Subcutaneous abdominal adipose tissue (tissue), 5 donors: ENCODE measurements around the gene VWA5A.

Experiments used
- H3K27ac ChIP-seq: one replicate; pipeline ENCODE4 v1.7.0; 2013; ENCODE audit warnings: low read depth, mild to moderate bottlenecking, inconsistent platforms, low read length, moderate library complexity
- H3K27me3 ChIP-seq, 5 donors: one replicate each; pipeline ENCODE4 v1.7.0; 2013; ENCODE audit warnings: low read length in 5 of 5, inconsistent platforms in 1 of 5; ENCODE audit not compliant: control insufficient read depth in 5 of 5, insufficient read depth in 4 of 5
- H3K36me3 ChIP-seq, 5 donors: one replicate each; pipeline ENCODE4 v1.7.0; 2013; ENCODE audit warnings: low read length in 5 of 5; ENCODE audit not compliant: control insufficient read depth in 5 of 5, insufficient read depth in 5 of 5
- H3K4me1 ChIP-seq, 5 donors: one replicate each; pipeline ENCODE4 v1.7.0; 2013; ENCODE audit warnings: low read length in 5 of 5, mild to moderate bottlenecking in 3 of 5, moderate library complexity in 1 of 5; ENCODE audit not compliant: control insufficient read depth in 5 of 5, insufficient read depth in 5 of 5
- H3K4me3 ChIP-seq, 5 donors: one replicate each; pipeline ENCODE4 v1.7.0; 2013; ENCODE audit warnings: low read length in 5 of 5, low read depth in 1 of 5
- H3K9ac ChIP-seq, 5 donors: one replicate each; pipeline ENCODE4 v1.7.0; 2013; ENCODE audit warnings: low read length in 5 of 5, mild to moderate bottlenecking in 4 of 5, moderate library complexity in 3 of 5
- H3K9me3 ChIP-seq, 5 donors: one replicate each; pipeline ENCODE4 v1.7.0; 2013; ENCODE audit warnings: low read length in 5 of 5; ENCODE audit not compliant: control insufficient read depth in 5 of 5
- donor health status: healthy.
- donor health status: healthy.
- donor health status: healthy.
- donor health status: healthy.
- donor health status: healthy.

VWA5A gene

GRCh38 chr11:124176925-124177715 lies 61.9 kb downstream of the VWA5A start:
- H3K27ac ChIP-seq, result no peak overlapping the region
- no peak overlapping the region for H3K4me3 ChIP-seq
- no peak overlapping the region for H3K9ac ChIP-seq
- H3K9me3 ChIP-seq, result no peaks in the 10 kb centered on the region
- H3K27me3 ChIP-seq, result no peaks in the 10 kb centered on the region
- no peaks in the 10 kb centered on the region for H3K36me3 ChIP-seq
- no peaks in the 10 kb centered on the region for H3K4me1 ChIP-seq

GRCh38 chr11:124179310-124179709 lies 64.1 kb downstream of the VWA5A start:
- Histone ChIP-seq H3K4me1 (no peaks in the 10 kb centered on the region), H3K36me3 (no peaks in the 10 kb centered on the region), H3K4me3 (no peak overlapping the region), H3K27me3 (no peaks in the 10 kb centered on the region), H3K27ac (no peak overlapping the region), H3K9me3 (no peaks in the 10 kb centered on the region), H3K9ac (no peak overlapping the region)

GRCh38 chr11:124183068-124183467 lies 67.8 kb downstream of the VWA5A start, which contains the start of gene OR10D3:
TSS of gene OR10D3 (plus strand) at chr11:124183345. CDS start at chr11:124185270, 1,925 bp downstream.
- Histone ChIP-seq H3K9ac (no peak within 1 kb of the TSS), H3K4me1 (no peaks in the 10 kb centered on the region), H3K36me3 (no peaks in the 10 kb centered on the region), H3K27ac (no peak within 1 kb of the TSS), H3K27me3 (peaks cover 0 to 3% (median 0%) of the 10 kb centered on the region in 5 donors), H3K4me3 (no peak within 1 kb of the TSS), H3K9me3 (no peaks in the 10 kb centered on the region)

GRCh38 chr11:124190298-124191139 lies 75.3 kb downstream of the VWA5A start:
- H3K27ac ChIP-seq, result no peak overlapping the region

DNA sequence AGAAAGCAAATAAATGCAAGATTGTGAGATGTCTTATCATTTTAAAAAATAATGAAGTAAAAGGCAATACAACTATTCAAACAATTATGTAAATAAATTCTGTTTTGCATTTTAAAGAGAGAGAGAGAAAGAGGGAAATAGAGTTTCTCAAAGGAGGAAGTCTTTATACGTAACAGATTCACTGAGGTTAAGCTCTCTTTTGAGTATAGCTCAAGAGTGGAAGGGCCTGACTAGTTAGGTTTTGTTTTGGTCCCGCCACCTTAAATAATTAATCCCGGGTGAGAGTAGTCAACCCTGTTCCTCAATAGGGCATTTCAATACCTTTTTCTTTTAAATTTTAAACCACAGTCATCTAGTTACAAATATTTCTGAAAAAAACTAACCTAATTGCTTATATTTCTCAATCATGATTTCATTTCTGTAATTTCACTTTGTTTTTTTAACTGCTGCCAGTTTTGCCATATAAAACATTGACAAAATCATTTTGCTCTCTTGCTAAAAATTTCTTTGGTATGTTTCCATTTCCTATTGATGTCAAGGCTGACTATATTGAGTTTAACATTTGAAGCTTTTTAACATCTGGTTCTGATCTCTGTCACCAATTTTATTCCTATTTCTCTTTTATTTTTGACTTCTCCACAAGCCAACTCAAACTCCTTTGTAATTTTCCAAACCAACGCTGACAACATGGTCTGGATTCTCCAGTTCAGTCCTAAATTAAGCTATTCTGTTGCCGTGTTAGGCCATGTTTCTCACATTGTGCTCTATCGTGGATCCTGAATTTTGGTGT lies 78.2 kb downstream of the VWA5A start:
- H3K4me3 ChIP-seq, result no peak overlapping the region

More at GRCh38 chr11:124190298-124191139, 75.3 kb downstream of the VWA5A start:
- Histone ChIP-seq H3K36me3 (no peaks in the 10 kb centered on the region), H3K4me3 (no peak overlapping the region), H3K27me3 (peaks cover 0 to 6% (median 0%) of the 10 kb centered on the region in 5 donors), H3K9ac (no peak overlapping the region), H3K4me1 (peaks cover 0 to 5% (median 3%) of the 10 kb centered on the region in 5 donors), H3K9me3 (no peaks in the 10 kb centered on the region)

DNA sequence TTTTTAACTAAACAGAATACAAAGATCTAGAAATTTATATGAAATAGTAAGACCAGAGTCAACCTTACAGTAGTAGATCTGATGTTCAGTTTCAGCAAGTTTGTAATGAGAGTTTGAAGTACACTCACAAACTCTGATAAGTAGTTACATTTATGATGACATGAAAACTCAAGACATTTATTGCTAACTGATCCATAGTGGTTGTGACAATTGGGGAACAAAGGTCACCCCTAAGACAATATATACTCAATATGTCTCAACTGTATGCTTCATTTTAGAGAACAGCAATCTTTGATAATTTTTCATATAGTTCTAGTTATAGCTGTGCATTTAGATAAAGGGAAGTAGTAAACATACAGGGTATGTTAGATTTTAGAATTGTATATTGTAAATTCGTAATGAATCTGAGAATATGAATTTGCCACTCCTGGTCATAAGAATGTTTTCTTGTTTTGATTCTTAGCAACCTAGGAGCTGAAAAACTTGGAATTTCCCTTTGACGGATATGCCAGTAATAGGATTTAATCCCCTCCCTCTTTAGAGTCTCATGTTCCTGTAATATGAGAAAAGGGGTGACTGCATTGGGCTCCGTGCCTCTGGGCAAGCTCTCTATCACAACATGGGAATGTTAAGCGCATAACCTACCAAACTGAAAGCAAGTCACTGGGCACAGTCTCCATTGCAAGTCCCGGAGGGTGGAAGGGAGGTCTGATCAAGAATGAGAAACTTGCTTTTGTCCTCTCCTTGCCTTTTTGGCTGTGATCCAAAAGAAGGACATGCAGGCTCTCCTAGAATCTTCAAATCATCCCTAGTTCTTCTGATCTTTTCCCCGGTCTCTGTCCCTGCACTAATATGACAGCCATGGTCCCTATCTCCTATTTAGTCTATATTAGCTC lies 79.3 kb downstream of the VWA5A start:
- H3K27me3 ChIP-seq, result peaks cover 0 to 3% (median 0%) of the 10 kb centered on the region in 5 donors
- no peak overlapping the region for H3K4me3 ChIP-seq
- peaks cover 0 to 5% (median 3%) of the 10 kb centered on the region in 5 donors for H3K4me1 ChIP-seq
- no peaks in the 10 kb centered on the region for H3K9me3 ChIP-seq
- peak overlapping the region; percentile 5 for H3K27ac ChIP-seq
- H3K9ac ChIP-seq, result no peak overlapping the region
- no peaks in the 10 kb centered on the region for H3K36me3 ChIP-seq

More for the DNA sequence above, 78.2 kb downstream of the VWA5A start:
- H3K9me3 ChIP-seq, result no peaks in the 10 kb centered on the region
- H3K27ac ChIP-seq, result peak overlapping the region; percentile 5
- H3K4me1 ChIP-seq, result peaks cover 0 to 5% (median 3%) of the 10 kb centered on the region in 5 donors
- H3K36me3 ChIP-seq, result no peaks in the 10 kb centered on the region
- H3K9ac ChIP-seq, result no peak overlapping the region
- H3K27me3 ChIP-seq, result peaks cover 0 to 3% (median 0%) of the 10 kb centered on the region in 5 donors

GRCh38 chr11:124195189-124195734 lies 80.0 kb downstream of the VWA5A start:
- Histone ChIP-seq H3K27ac (no peak overlapping the region), H3K36me3 (no peaks in the 10 kb centered on the region), H3K4me1 (peaks cover 0 to 5% (median 3%) of the 10 kb centered on the region in 5 donors), H3K9ac (no peak overlapping the region), H3K27me3 (peaks cover 0 to 3% (median 0%) of the 10 kb centered on the region in 5 donors), H3K4me3 (no peak overlapping the region), H3K9me3 (no peaks in the 10 kb centered on the region)
